ENCODE data around the gene ZNF688.

DNA sequence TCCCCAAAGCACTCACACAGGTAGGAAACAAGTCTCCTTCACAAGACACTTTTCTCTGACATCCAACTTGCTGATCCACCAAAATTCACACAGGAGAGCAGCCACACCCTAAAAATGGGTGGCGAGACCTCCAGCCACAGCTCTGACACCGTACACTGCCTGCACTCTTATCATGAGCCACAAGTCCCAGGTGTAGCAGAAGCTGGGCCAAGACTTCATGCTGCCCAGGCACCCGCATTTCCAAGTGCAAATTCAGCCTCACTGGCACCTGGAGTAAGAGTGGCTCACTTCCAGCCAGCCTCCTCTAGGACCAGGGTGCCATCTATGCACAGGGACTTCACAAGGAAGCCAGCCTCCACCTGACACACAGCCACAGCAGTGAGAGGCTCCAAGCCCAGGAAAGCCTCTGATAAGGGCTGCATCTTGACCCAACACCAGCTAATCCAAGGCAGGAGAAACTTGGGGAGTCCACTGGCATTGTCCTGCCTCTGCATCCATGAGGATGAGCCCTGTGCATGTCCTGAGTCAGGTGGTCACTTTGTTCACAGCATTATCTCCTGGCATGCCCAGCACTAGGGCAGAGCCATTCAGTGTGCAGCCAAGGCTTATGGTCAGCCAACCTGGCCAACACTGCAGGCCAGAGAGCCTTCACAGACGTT, 42.6 kb downstream of the ZNF688 start:
- TF ChIP-seq, protein P1, sequence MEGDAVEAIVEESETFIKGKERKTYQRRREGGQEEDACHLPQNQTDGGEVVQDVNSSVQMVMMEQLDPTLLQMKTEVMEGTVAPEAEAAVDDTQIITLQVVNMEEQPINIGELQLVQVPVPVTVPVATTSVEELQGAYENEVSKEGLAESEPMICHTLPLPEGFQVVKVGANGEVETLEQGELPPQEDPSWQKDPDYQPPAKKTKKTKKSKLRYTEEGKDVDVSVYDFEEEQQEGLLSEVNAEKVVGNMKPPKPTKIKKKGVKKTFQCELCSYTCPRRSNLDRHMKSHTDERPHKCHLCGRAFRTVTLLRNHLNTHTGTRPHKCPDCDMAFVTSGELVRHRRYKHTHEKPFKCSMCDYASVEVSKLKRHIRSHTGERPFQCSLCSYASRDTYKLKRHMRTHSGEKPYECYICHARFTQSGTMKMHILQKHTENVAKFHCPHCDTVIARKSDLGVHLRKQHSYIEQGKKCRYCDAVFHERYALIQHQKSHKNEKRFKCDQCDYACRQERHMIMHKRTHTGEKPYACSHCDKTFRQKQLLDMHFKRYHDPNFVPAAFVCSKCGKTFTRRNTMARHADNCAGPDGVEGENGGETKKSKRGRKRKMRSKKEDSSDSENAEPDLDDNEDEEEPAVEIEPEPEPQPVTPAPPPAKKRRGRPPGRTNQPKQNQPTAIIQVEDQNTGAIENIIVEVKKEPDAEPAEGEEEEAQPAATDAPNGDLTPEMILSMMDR (IDR thresholded peaks at IDR 0.05): no peak
- TF ChIP-seq POLR2A (IDR thresholded peaks at IDR 0.05): no peak
